NCI-H1436 treated with DMSO at 0.1 percent for 48 hours (cell line): ENCODE data around the gene ANKS1B.

Experiments
- DNase-seq: peaks from one replicate; lab custom pipeline; 2025; lab: John Stamatoyannopoulos, UW

Gene ANKS1B

DNA sequence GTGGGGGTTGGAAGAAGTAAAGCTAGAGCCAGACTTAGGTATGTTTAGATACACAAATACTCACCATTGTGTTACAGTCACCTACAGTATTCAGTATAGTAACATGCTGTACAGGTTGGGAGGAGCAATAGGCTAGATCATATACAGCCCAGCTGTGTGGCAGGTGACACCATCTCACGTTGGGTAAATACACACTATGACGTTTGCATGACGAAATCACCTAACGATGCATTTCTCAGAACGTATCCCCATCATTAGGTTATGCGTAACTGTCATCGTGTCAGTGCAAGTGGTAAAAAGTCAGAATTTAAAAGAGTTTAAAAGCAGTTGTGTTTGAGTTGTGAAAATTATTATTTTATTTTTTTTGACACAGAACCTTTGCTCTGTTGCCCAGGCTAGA is 1172.5 kb downstream of the ANKS1B start:
- DNase-seq: no peak

DNA sequence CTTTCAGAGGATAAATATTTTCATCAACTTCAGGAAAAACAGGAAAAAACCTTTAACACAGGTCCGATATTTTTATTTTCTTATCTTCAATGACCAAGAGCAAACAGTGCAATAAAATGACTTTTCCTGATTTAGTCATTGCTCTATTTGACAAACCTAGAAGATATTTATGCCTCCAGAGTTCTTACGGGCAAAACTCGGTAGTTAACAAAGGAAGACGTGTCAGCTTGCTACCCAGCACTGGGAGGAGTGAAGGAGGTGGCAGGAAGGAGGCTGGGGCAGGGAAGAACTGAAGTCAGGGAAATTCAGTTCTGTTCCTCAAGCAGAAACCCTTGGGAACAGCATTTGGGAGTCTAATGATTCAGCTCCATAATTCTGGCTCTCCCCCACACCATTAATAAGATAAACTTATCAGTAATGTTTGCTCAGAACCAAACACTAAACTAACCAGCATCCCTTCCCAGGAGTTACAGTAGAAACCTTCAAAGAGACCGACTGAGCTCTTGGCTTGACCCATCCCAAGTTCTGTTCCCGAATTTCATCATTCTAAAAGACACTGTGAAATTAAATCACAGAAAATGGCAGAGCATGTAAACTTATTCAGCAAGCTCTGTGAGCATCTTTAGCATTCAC is 1176.4 kb downstream of the ANKS1B start:
- no peak for DNase-seq

DNA sequence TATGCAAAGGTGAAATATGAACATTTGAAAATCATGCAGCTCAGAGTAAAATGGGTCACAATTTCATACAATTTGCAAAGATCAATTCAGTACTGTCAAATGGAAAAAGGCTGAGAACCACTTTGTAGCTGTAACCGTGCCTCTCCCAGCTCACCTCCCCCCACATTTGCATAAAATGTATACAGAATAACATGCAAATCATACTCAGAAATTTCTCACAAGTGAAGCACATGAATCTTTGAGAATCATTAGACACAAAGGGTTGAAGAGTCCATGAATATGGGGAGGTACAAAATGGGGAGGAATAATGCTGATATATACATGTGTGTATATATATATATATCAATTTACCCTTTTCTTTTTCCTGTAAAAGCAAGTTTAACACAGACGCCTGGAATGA is 1177.5 kb downstream of the ANKS1B start:
- no peak for DNase-seq

DNA sequence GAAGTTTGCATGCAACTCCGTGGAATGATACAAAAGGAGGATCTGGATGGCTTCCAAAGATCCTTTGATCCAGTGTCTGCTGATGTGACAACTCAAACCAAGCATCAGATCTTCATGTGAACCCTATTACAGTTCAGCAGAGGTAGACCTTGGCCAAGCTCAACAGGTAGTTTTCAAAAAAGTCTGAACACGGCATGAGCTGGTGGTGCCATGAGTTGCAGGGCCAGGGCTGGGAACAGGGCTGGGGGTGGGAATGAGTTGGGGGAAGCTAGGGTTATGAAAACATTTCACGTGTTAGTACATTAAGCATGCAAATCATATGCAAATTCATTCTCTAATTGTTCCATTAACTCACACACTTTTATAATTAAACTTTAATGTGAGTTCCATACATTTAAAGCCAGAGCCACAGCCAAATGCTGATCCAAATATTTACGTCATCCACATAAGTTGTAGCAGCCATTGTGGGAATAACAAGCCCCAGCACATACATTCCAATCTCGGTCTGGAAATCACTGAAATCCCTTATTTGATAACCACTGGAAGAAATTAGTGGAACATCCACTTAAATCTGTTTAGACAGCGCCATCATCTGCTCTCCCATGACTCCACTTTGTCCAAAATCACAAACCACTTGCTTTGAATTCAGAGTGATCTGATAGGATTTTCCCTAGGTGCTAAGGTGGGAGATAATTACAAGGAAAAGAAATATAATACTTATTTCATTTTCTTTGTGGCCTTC is 1181.1 kb downstream of the ANKS1B start:
- no peak for DNase-seq

DNA sequence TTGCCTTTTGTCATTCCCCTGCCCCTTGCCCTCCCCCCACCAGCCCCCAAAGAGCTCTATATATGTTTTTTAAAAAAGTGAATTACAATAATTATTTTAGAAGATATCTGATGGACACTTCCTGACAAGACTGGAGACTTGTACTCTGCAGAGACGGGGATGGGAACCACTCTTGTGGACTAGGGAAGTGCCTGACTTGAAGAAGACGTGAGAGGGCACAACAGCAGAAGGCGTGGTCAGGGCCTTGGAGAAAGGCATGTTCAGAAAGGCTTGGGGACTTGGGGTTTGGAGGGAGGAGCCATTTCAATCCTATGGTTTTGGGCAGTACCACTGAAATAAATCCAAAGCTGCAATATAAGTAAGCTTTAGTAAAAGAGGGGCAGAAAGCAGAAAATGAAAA is 1184.9 kb downstream of the ANKS1B start:
- no peak for DNase-seq

DNA sequence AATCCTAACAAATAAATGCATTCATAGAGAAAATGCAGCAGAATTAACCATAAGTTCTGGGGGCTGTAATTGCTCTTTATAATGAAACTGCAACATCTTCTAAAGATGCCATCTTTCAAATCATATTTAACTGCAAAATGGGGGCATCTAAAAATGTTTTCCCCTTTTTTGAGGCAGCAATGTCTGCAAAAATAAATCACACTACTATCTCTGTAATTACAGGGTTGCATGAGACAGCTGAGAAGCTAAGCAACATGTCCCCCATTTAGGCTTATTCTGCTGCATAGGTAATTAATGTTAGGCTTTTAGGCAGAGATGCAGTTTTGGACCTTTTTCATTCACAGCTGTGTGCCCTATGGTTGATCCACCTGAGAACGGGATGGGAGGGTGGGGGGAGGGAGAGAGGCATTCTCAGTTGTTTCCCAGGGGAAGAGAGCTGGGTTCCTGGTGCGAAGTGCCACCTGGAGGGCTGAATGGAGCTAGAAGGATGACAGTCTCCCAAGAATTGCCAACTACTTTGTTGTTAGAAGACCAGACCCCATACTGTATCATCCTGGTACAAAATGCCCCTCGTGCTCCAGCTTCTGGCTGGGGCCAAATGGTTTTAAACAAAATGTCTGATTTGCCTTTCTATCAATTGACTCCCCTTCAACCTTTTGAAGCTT is 1185.5 kb downstream of the ANKS1B start:
- no peak for DNase-seq

DNA sequence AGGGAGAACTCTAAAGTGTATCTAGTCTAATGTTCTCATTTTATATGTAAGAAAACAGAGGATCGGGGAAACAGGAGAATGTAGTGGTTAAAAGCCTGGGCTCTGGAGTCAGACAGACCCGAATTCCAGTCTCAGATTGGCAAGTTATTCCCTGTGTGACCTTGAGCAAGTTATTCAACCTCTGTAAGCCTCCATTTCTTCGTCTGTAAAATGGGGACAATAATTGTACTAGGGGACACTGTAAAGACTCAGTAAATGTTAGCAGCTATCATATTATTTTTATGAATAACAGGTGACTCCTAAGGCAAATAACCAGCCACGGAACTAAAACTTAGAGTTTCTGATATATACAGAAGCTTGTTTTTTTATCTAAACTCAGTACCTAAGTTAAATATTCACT is 1187.5 kb downstream of the ANKS1B start:
- DNase-seq: no peak

DNA sequence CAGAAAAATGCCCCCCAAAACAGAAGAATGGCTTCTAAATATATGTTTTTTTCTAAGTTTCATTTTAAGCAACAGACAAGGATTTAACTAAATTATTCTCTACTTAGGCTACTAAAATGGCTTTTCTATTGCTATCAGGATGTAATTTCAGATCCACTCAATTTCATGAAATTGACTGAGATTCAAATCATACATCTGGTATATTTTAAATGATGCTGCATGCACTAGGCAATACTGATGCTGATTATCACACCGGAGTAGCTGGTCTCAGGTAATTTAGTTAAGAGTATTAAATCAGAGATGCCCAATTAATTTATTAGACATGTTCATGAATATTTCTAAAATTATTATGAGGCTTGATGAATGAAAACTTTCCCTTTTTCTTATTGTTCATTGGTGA is 1188.0 kb downstream of the ANKS1B start:
- DNase-seq: no peak

DNA sequence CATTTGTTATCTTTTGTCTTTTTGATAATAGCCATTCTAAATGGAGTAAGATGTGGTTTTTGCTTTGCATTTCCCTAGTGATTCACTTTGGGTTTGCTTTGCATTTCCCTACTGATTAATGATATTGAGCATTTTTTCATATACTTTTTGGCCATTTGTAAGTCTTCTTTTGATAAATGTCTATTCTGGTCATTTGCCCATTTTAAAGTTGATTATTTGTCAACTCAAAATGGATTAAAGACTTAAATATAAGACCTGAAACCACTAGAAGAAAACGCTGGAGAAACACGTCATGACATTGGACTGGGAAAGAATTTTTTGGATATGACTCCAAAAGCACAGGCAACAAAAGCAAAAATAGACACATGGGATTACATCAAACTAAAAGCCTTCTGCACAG is 1191.6 kb downstream of the ANKS1B start:
- DNase-seq: no peak

DNA sequence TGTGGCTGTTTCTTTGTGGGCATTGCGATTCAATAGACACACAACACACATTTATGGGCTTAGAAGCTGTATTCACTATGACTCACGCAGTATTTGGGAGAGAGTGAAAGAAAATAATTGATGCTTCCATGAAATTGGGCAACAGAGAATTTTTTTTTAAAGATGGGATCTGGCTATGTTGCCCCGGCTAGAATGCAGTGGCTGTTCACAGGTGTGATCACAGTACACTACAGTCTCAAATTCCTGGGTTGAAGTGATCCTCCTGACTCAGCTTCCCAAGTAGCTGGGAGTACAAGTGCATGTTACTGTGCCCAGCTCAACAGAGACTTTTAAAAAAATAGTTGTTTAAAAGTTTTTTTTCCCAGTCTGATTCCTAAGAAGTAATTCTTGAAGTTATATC is 1193.3 kb downstream of the ANKS1B start:
- no peak for DNase-seq

DNA sequence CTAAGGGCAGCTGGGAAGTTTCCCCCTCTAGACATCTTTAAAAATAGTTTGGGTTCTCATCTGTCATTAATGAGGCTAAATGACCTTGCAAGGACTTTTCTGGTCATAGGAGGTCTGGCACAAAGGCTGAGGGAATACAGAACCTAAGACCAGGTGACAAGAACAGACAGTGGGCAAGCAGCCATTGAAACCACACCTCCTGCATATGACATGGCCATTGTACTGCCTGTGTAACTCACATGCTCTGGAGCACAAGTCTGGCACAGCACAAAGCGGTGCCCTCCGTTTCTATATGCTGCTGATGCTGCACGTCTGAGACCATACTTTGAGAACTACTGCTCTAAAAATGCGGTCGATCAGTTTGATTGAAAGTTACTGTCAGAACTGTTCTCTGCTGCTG is 1196.3 kb downstream of the ANKS1B start:
- no peak for DNase-seq

DNA sequence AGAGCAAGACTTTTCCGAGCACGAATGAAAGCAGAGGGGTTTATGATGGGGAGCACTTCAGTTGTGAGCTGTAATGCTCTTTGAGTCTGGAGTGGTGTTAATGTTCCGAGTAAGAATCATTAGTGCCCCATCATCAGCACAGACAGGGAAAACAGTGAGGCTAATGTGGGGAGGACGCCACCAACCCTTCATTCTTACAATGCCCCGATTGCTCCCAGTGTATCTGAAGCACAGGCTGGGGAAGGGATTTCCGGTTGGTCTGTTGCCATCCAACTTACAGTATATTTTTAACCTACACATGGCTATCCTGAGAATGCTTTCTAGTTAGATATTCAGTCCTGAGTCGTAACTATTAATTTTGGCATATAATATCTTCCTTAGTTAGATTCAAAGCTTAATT is 1198.1 kb downstream of the ANKS1B start:
- DNase-seq: no peak

DNA sequence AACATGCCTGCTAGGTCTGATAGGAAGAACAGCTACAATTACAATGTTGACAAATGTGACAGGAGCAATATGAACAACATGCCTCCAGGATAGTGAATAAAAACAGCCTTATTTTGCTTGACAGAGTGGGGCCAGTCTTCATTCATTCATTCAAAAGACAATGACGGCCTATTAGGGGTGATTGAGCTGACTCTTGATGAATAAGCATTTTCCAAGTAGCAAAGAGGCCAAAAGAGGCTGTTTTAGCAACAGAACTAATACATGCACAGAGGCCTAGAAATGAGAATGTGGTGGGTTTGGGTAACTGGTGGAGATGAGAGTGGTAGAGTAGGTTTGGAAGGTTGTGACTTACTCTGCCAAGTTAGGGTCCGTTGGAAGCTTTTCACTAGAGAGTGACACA is 1201.3 kb downstream of the ANKS1B start:
- no peak for DNase-seq

DNA sequence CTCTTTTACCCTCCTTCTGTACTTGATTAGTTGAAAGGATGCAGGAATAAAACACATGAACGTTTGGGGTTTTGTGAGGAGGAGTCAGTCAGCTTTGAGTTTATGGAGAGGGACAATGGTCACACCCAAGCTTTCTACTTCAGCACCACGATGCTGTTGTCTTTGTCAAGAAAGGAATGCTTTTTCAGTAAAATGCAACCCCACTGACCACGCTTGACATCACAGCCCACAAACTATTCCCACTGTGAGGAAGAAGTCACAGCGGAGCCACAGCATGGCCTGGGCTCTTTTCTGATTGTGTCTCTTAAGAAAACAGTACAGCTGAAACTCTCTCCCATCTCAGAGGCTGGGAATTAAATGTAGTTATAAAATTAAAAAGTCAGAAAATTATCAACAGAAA is 1204.5 kb downstream of the ANKS1B start:
- no peak for DNase-seq

DNA sequence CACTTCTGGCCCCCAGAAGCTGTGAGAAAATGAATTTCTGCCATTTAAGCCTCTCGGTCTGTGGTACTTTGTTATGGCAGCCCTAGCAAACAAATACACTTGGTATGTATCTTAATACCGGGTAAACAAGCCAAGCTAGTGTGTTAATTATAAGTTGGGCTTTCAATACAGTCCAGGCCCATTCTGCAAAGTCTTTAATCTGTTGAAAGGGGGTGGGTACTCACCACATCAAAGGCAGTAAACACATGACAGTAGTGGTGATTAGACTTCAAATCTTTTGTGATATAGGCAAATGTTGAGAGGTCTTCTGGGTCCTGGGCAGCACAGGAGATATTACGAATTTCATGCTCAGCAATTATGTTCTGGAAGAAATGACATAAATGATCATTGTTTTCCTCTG is 1211.9 kb downstream of the ANKS1B start:
- no peak for DNase-seq

DNA sequence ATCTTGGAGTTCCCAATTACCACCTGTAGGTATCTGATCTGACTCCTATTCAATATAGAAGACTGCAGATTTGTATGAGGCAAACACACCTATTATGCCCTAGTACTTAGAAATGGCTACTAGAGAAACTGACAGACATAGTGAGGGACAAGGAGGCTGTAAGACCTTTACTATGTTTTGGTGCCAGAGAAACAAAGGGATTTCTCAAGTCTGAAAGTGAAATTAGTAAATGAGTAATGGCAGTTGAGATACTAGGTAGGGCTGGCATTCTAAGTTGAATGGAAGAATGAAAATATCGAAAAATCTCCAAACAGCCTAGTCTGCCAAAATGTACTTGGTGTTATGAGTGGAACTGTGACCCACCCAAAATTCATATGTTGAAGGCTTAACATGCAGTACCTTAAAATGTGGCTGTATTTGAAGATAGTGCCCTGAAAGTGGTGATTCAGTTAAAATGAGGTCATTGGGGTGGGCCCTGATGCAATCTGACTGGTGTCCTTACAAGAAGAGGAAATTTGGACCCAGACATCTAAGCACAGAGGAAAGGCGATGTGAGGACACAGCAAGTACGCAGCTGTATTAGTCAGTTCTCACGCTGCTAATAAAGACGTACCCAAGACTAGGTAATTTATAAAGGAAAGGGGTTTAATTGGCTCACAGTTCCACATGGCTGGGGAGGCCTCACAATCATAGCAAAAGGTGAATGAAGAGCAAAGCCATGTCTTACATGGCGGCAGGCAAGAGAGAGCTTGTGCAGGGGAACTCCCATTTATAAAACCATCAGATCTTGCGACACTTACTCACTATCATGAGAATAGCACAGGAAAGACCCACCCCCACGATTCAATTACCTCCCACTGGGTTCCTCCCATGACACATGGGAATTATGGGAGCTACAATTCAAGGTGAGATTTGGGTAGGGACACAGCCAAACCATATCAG is 1212.7 kb downstream of the ANKS1B start:
- no peak for DNase-seq

DNA sequence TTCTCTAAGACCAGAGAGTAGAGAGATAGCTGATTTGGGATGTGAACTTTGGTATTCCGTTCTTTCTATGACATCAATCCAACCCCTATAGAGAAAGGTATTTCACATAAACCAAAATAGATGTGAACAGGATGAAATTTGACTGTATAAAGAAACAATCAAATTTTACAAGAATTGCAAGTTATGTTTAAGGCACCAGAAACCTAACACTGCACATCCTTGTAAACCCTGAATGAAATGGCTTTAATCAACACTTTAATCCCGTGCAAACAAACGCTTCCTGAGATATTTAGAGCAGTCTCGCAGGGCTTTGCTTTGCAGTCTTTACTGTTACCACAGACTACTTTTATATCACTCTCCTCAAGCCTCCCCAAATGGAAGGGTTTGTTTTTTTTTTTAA is 1214.5 kb downstream of the ANKS1B start:
- DNase-seq: no peak

DNA sequence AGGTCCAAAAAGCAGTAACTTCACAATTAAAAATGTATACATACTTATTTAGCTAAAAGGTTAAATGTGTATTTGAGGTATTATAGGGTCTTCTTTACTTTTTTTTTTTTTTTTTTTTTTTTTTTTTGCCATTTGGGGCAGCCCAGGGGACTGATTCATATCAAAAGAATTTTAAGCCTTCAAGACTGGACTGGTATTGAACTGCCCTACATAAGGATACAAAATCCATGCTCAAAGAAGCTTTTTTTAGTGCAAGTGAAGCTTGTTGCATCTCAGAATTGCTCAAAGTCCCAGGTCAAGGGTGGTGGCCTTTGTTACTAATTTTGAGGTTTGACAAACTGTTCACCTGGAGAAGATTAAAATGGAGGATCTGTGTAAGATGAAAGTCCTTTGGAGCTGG is 1215.7 kb downstream of the ANKS1B start:
- DNase-seq: no peak

DNA sequence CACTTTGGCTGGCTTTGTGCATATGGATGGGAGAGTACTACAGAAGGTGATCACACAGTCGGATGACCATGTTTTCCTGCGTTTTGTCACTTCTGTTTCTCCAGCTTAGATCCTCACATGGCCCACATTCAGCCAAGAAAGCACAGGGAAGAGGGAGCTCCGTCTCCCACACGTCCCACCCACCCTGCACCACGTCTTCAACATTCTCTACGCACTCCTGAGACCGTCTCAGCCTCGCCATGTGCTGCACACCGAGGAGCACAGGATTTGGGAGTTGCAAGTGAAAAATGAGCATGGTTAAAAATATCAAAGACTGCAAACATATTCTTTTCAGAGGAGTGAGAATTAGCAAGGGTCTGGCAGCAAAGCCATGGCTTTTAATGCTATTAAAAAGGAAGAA is 1217.5 kb downstream of the ANKS1B start:
- DNase-seq: no peak

DNA sequence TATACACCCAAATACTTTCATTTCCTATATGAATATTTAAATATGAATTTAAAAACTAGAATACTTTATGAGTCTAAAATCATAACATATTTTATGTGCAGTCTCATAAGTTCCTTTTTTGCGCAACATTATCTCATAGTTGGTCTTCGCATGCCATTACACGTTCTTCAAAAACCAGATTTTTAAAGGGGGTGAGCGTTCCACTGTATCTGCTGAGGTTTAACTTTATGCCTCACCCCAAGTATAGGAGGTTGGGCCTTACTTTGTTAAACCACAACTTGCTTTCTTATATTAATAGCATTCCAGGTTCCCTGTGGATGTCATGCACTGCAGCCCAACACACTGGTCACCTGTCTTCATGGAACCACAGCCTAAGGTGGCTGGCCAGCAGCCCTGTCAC is 1221.1 kb downstream of the ANKS1B start:
- no peak for DNase-seq

DNA sequence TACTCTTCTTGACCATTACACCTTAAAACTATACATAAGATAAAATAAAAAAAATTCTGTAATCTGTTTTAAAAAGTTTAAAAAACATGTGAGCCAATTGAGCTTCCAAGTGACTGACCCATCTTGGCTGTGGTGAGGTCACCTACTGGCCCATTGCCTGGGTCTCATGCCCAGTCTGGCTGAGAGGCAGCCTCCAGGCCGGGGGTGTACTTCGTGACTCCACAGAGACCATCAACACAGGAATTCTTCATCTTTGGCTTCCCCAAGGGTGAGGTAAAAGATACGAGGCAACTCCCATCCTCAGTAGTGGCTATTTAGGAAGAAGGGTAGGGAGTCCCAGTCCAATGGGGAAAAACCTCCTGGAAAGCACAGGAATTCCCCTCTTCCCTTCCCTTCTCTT is 1226.4 kb downstream of the ANKS1B start:
- no peak for DNase-seq

DNA sequence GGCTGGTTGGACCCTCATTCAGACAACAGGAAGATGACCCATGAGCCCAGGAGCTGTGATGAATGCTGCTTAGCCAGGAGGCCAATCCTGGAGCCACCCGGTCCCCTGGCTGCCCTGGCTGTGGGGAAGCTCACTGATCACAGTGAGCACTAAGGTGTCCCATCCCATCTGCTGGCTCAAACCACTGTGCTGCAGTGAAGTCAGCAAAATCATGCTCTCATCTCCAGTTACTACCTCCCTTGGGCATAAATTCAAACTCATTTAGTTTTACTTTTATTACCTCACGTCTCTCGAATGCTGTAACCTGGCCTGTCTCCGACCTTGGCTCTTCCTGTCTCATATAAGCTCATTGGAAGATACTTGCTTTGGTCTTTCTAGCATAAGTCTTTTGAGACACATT is 1227.3 kb downstream of the ANKS1B start:
- DNase-seq: no peak
